Activated CD4-positive, alpha-beta memory T cell treated with anti-CD3 and anti-CD28 coated beads for 36 hours (primary cell): Measurements from ENCODE around the gene KLC1. TPM values are rescaled to one million over a fixed set of nuclear protein-coding genes. Genes with fewer than 3 reads are reported as not detected.
A peak's percentile ranks its signal among the peaks of the same experiment; 100 is the strongest.
"Not testable (repeated sequence)": the region's sequence is repeated elsewhere in the genome, so short reads cannot be mapped to it uniquely, and the experiment has no call there.

Experiments used
- CTCF ChIA-PET: fragments of 350-600 bp; sonication (Branson Sonifier 250); formaldehyde crosslinking; loops from one replicate; lab custom pipeline; 2021; ENCODE audit warnings: antibody characterized with exemption, inconsistent platforms; lab: Charles Lee
- POLR2A ChIA-PET: fragments of 350-600 bp; sonication (Branson Sonifier 250); formaldehyde crosslinking; loops from one replicate; lab custom pipeline; 2021; ENCODE audit warnings: antibody characterized with exemption; lab: Charles Lee
- DNase-seq: peaks from one replicate; pipeline ENCODE4 v3.0.0-alpha.2; 2020
- H3K27ac Mint-ChIP-seq: one replicate; pipeline ENCODE4 v1.8.0; 2021; ENCODE audit warnings: mixed read lengths
- H3K27me3 Mint-ChIP-seq: one replicate; pipeline ENCODE4 v1.8.0; 2021; ENCODE audit warnings: mixed read lengths
- H3K36me3 Mint-ChIP-seq: one replicate; pipeline ENCODE4 v1.8.0; 2021; ENCODE audit warnings: mixed read lengths
- H3K4me1 Mint-ChIP-seq: one replicate; pipeline ENCODE4 v1.8.0; 2021; ENCODE audit warnings: low read depth, mixed read lengths
- H3K4me3 Mint-ChIP-seq: one replicate; pipeline ENCODE4 v1.8.0; 2021; ENCODE audit warnings: mild to moderate bottlenecking, mixed read lengths
- H3K9me3 Mint-ChIP-seq: one replicate; pipeline ENCODE4 v1.8.0; 2021; ENCODE audit warnings: mixed read lengths
- intact Hi-C: fragments of 100-400 bp; cut with micrococcal nuclease; formaldehyde crosslinking; loops from one replicate; pipeline ENCODE4 v1.15.1; 2023
- total RNA-seq, 2 experiments: library from RNA; stranded (reverse); gene quantifications; one replicate each; pipeline ENCODE4 v1.2.3, GENCODE V29; 2021

The KLC1 gene
- total RNA-seq, 2 experiments from 2014 or later = 119 to 130 TPM

GRCh38 chr14:103651585-103651984, 22.6 kb downstream of the KLC1 start:
- POLR2A ChIA-PET = no interaction called here
- Mint-ChIP-seq H3K9me3 (no peaks in the 10 kb centered on the region), H3K36me3 (peaks cover 12% of the 10 kb centered on the region), H3K27ac (no peak overlapping the region), H3K4me3 (no peak overlapping the region), H3K27me3 (no peaks in the 10 kb centered on the region), H3K4me1 (peaks cover 18% of the 10 kb centered on the region)
- CTCF ChIA-PET = no interaction called here
- intact Hi-C loops = loop anchor here (10.0 kb wide), 1 partner anchor 823 kb away; no protein-coding TSS in a partner anchor
- no peak for DNase-seq

GRCh38 chr14:103652806-103653205, 23.8 kb downstream of the KLC1 start:
- H3K9me3 Mint-ChIP-seq = no peaks in the 10 kb centered on the region
- H3K36me3 Mint-ChIP-seq = peaks cover 12% of the 10 kb centered on the region
- peaks cover 18% of the 10 kb centered on the region for H3K4me1 Mint-ChIP-seq
- ChIA-PET POLR2A (no interaction called here), CTCF (interaction anchor here (0.9 to 1.0 kb wide), 2 partner anchors 27 to 45 kb away, joined by 3 to 4 read pairs; no protein-coding TSS in a partner anchor)
- H3K27me3 Mint-ChIP-seq = no peaks in the 10 kb centered on the region
- H3K4me3 Mint-ChIP-seq = no peak overlapping the region
- intact Hi-C loops = loop anchor here (10.0 kb wide), 1 partner anchor 822 kb away; no protein-coding TSS in a partner anchor
- H3K27ac Mint-ChIP-seq = no peak overlapping the region
- DNase-seq = no peak

DNA sequence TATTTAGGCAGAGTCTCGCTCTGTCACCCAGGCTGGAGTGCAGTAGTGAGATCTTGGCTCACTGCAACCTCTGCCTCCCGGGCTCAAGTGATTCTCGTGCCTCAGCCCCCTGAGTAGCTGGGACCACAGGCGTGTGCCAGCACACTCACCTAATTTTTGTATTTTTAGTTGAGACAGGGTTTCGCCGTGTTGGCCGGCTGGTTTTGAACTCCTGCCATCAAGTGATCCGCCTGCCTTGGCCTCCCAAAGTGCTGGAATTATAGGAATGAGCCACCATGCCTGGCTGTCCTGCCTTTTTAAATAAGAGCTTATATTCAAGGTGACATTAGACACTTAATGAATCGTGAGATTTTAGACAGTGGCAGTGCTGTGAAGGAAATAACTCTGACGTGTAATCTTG, 24.3 kb downstream of the KLC1 start:
- intact Hi-C loops = loop anchor here (10.0 kb wide), 1 partner anchor 821 kb away; no protein-coding TSS in a partner anchor

DNA sequence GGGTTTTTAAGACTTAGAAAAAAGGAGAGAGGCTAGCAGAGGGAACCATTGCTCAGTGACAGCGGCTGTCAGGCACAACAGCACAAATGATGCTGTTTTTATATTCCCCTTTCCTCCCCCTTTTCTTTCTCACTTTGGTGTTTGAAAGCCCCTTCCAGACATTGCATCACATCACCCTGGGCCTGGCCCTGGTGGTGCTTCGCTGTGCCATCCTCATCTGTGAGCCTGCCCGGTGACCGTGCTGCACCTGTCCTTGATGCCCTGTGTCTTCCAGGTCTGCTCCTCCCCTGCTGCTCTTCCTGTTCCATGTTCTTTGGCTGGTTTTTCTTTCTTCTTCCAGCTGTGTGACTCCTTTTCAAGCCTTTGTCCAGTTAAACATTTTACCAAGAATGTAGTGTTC, 24.8 kb downstream of the KLC1 start:
- no peaks in the 10 kb centered on the region for H3K27me3 Mint-ChIP-seq
- no peak for DNase-seq
- H3K9me3 Mint-ChIP-seq = no peaks in the 10 kb centered on the region
- CTCF ChIA-PET = interaction anchor here (1.0 kb wide), 1 partner anchor 46 kb away, joined by 3 read pairs; no protein-coding TSS in a partner anchor
- no peak overlapping the region for H3K27ac Mint-ChIP-seq
- peaks cover 18% of the 10 kb centered on the region for H3K4me1 Mint-ChIP-seq
- POLR2A ChIA-PET = no interaction called here
- peaks cover 12% of the 10 kb centered on the region for H3K36me3 Mint-ChIP-seq
- intact Hi-C loops = loop anchor here (10.0 kb wide), 1 partner anchor 821 kb away; no protein-coding TSS in a partner anchor
- no peak overlapping the region for H3K4me3 Mint-ChIP-seq

More for the DNA sequence above, 24.3 kb downstream of the KLC1 start:
- CTCF ChIA-PET = interaction anchor here (1.0 kb wide), 1 partner anchor 46 kb away, joined by 3 read pairs; no protein-coding TSS in a partner anchor
- H3K27ac Mint-ChIP-seq, POLR2A ChIA-PET, H3K9me3 Mint-ChIP-seq, DNase-seq, H3K27me3 Mint-ChIP-seq, H3K4me3 Mint-ChIP-seq: not testable (repeated sequence)
- peaks cover 12% of the 10 kb centered on the region for H3K36me3 Mint-ChIP-seq
- peaks cover 18% of the 10 kb centered on the region for H3K4me1 Mint-ChIP-seq

DNA sequence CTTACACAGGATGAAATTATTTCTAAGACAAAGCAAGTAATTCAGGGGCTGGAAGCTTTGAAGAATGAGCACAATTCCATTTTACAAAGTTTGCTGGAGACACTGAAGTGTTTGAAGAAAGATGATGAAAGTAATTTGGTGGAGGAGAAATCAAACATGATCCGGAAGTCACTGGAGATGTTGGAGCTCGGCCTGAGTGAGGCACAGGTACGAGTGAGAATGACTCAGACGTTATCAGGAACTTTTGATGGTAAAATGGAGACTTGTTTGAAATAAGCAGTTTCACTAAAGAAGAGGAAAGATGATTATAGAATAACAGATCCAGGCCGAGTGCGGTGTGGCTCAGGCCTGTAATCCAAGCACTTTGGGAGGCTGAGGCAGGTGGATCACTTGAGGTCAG, 25.6 kb downstream of the KLC1 start:
- Mint-ChIP-seq H3K27ac (peak overlapping the region; percentile 40), H3K4me3 (no peak overlapping the region), H3K36me3 (peaks cover 17% of the 10 kb centered on the region), H3K9me3 (no peaks in the 10 kb centered on the region), H3K4me1 (peaks cover 18% of the 10 kb centered on the region), H3K27me3 (no peaks in the 10 kb centered on the region)
- POLR2A ChIA-PET = no interaction called here
- intact Hi-C loops = loop anchor here (10.0 kb wide), 1 partner anchor 820 kb away; no protein-coding TSS in a partner anchor
- CTCF ChIA-PET = no interaction called here
- no peak for DNase-seq

DNA sequence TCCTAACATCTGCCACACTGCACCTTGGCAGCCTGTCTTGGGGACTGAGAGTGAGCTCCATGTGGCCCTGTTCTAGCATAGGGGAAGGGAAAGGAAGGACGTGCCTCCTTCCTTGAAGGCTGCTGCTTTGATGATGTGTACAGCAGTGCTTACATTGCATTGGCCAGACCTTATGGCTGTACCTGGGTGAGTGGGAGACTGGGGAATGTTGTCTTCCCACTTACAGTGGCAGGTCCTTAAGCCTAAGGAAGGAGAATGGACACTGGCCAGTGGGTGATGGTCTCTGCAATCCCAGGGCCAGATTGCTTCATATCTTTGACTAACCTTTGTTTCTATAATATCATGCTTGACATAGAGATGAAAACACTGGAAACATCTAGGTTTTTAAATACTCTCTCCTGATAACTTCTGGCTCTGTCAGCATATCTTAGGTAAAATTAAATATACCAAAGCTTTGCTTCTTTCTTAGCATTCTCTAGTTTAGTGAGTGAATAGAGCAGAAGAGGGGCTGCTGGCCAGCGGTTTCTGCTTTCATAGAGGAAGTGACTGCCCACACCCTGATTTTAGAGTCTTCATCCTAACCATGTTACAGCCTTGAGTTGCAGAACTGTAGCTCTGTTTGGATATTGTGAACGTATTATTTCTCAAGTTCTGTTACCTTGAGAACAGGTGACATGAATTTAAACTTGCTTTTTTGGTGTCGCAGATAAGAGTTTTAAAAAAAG, 27.2 kb downstream of the KLC1 start:
- Mint-ChIP-seq H3K27ac (no peak overlapping the region), H3K36me3 (peaks cover 21% of the 10 kb centered on the region), H3K27me3 (no peaks in the 10 kb centered on the region), H3K4me3 (no peak overlapping the region), H3K4me1 (peaks cover 12% of the 10 kb centered on the region), H3K9me3 (no peaks in the 10 kb centered on the region)
- CTCF ChIA-PET = interaction anchor here (0.6 kb wide), 1 partner anchor 76 kb away, joined by 3 read pairs; no protein-coding TSS in a partner anchor
- POLR2A ChIA-PET = no interaction called here
- intact Hi-C loops = loop anchor here (10.0 kb wide), 1 partner anchor 819 kb away; no protein-coding TSS in a partner anchor
- no peak for DNase-seq

DNA sequence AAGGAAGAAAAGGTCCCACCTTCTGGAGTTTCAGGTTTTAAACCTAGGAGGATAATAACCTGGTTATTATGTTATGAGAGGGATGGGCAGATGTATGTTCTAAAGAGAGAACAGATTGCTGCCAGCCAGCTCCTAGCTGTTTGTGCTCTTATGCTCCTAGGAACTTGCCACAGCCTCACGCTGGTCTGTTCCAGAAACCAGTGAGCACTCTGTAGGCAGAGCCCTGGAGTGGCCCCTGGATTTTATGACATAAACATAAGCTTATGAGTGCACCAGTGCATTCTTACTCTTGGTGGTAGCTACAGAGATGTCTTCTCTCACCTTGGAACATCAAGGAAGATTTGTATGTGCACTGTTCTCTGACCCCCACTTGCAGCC, 27.7 kb downstream of the KLC1 start:
- H3K4me1 Mint-ChIP-seq = peaks cover 12% of the 10 kb centered on the region
- peaks cover 21% of the 10 kb centered on the region for H3K36me3 Mint-ChIP-seq
- no peaks in the 10 kb centered on the region for H3K27me3 Mint-ChIP-seq
- intact Hi-C loops = loop anchor here (10.0 kb wide), 1 partner anchor 818 kb away; no protein-coding TSS in a partner anchor
- H3K4me3 Mint-ChIP-seq = no peak overlapping the region
- no peak overlapping the region for H3K27ac Mint-ChIP-seq
- H3K9me3 Mint-ChIP-seq = no peaks in the 10 kb centered on the region
- CTCF ChIA-PET = interaction anchor here (0.7 kb wide), 1 partner anchor 97 kb away, joined by 3 read pairs; no protein-coding TSS in a partner anchor
- POLR2A ChIA-PET = no interaction called here
- DNase-seq = no peak

GRCh38 chr14:103657471-103657870, 28.5 kb downstream of the KLC1 start:
- no peak overlapping the region for H3K27ac Mint-ChIP-seq
- H3K4me1 Mint-ChIP-seq = peaks cover 10% of the 10 kb centered on the region
- no peak for DNase-seq
- H3K27me3 Mint-ChIP-seq = no peaks in the 10 kb centered on the region
- intact Hi-C loops = loop anchor here (10.0 kb wide), 1 partner anchor 817 kb away; no protein-coding TSS in a partner anchor
- H3K36me3 Mint-ChIP-seq = peaks cover 23% of the 10 kb centered on the region
- H3K9me3 Mint-ChIP-seq = no peaks in the 10 kb centered on the region
- no peak overlapping the region for H3K4me3 Mint-ChIP-seq
- POLR2A ChIA-PET = no interaction called here
- CTCF ChIA-PET = interaction anchor here (0.7 kb wide), 1 partner anchor 97 kb away, joined by 3 read pairs; no protein-coding TSS in a partner anchor

- Mint-ChIP-seq H3K4me1 (peaks cover 4% of the 10 kb centered on the region), H3K36me3 (peaks cover 20% of the 10 kb centered on the region), H3K9me3 (no peaks in the 10 kb centered on the region), H3K27me3 (no peaks in the 10 kb centered on the region), H3K4me3 (no peak overlapping the region), H3K27ac (no peak overlapping the region)
- POLR2A ChIA-PET = interaction anchor here (0.6 kb wide), 1 partner anchor 98 kb away, joined by 3 read pairs; the partner anchor contains the start of gene BAG5
- CTCF ChIA-PET = no interaction called here
- intact Hi-C loops = loop anchor here (10.0 kb wide), 1 partner anchor 815 kb away; no protein-coding TSS in a partner anchor
- DNase-seq = no peak
Measured at GRCh38 chr14:103659631-103660030, 30.6 kb downstream of the KLC1 start.

GRCh38 chr14:103662029-103662428, 33.0 kb downstream of the KLC1 start:
- peaks cover 15% of the 10 kb centered on the region for H3K36me3 Mint-ChIP-seq
- no peak for DNase-seq
- H3K27me3 Mint-ChIP-seq = no peaks in the 10 kb centered on the region
- intact Hi-C loops = no loop called here
- POLR2A ChIA-PET = no interaction called here
- H3K4me1 Mint-ChIP-seq = no peaks in the 10 kb centered on the region
- no peak overlapping the region for H3K4me3 Mint-ChIP-seq
- CTCF ChIA-PET = interaction anchor here (1.4 kb wide), 1 partner anchor 13 kb away, joined by 3 read pairs; no protein-coding TSS in a partner anchor
- no peaks in the 10 kb centered on the region for H3K9me3 Mint-ChIP-seq
- no peak overlapping the region for H3K27ac Mint-ChIP-seq

DNA sequence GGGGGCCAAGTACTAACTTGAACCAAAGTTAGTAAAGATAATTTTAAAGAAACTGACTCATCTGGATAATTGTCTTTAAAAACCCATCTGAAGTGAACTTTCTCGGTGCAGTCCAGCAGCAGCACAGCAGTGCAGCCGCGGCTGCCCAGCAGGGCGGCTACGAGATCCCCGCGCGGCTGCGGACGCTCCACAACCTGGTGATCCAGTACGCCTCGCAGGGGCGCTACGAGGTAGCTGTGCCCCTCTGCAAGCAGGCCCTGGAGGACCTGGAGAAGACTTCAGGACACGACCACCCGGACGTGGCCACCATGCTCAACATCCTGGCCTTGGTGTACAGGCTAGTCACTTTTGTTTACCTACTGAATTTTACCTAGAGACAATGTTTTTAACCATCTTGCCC, 33.6 kb downstream of the KLC1 start:
- POLR2A ChIA-PET = no interaction called here
- CTCF ChIA-PET = no interaction called here
- intact Hi-C loops = no loop called here
- Mint-ChIP-seq H3K9me3 (no peaks in the 10 kb centered on the region), H3K27me3 (no peaks in the 10 kb centered on the region), H3K36me3 (peaks cover 15% of the 10 kb centered on the region), H3K4me3 (no peak overlapping the region), H3K4me1 (peaks cover 3% of the 10 kb centered on the region), H3K27ac (no peak overlapping the region)
- DNase-seq = no peak

GRCh38 chr14:103663506-103663905, 34.5 kb downstream of the KLC1 start:
- H3K27me3 Mint-ChIP-seq = no peaks in the 10 kb centered on the region
- CTCF ChIA-PET = no interaction called here
- POLR2A ChIA-PET = no interaction called here
- peaks cover 6% of the 10 kb centered on the region for H3K4me1 Mint-ChIP-seq
- no peak overlapping the region for H3K27ac Mint-ChIP-seq
- H3K36me3 Mint-ChIP-seq = peaks cover 15% of the 10 kb centered on the region
- intact Hi-C loops = no loop called here
- no peak for DNase-seq
- no peak overlapping the region for H3K4me3 Mint-ChIP-seq
- H3K9me3 Mint-ChIP-seq = no peaks in the 10 kb centered on the region
